Osteoblast (primary cell): Measurements from ENCODE around the gene HES2. TPM values are rescaled to one million over a fixed set of nuclear protein-coding genes. Genes with fewer than 3 reads are reported as not detected.
"Not testable (repeated sequence)": the region's sequence is repeated elsewhere in the genome, so short reads cannot be mapped to it uniquely, and the experiment has no call there.

ENCODE experiments used
- DNase-seq: peaks from one replicate; pipeline ENCODE4 v3.0.0; 2011; ENCODE audit warnings: low spot score, mixed read lengths; ENCODE audit not compliant: insufficient read length; ENCODE audit errors: missing footprints
- H2AFZ ChIP-seq: 2 replicates; pipeline ENCODE4 v1.6.0; 2011; ENCODE audit warnings: mild to moderate bottlenecking, low read length
- H3K27ac ChIP-seq: 2 replicates; pipeline ENCODE4 v1.5.1; 2011; ENCODE audit warnings: mild to moderate bottlenecking, low read depth, low read length, moderate library complexity
- H3K27me3 ChIP-seq: 2 replicates; pipeline ENCODE4 v1.6.0; 2012; ENCODE audit warnings: mild to moderate bottlenecking, control low read depth, inconsistent platforms, low read length, moderate library complexity; ENCODE audit not compliant: insufficient read depth
- H3K36me3 ChIP-seq: 2 replicates; pipeline ENCODE4 v1.5.1; 2011; ENCODE audit warnings: mild to moderate bottlenecking, low read length, control low read depth, moderate library complexity; ENCODE audit not compliant: insufficient read depth
- H3K4me1 ChIP-seq: 2 replicates; pipeline ENCODE4 v1.5.1; 2011; ENCODE audit warnings: mild to moderate bottlenecking, low read length, control low read depth, moderate library complexity; ENCODE audit not compliant: insufficient read depth
- H3K4me2 ChIP-seq: 2 replicates; pipeline ENCODE4 v1.6.0; 2011; ENCODE audit warnings: mild to moderate bottlenecking, low read length; ENCODE audit not compliant: insufficient read depth
- H3K4me3 ChIP-seq: fragments of 200-600 bp; sonication (generic); 3 replicates; pipeline ENCODE4 v1.5.1; 2012; ENCODE audit warnings: mild to moderate bottlenecking, low read length, inconsistent platforms; ENCODE audit not compliant: insufficient read depth
- H3K79me2 ChIP-seq: 2 replicates; pipeline ENCODE4 v1.6.0; 2012; ENCODE audit warnings: mild to moderate bottlenecking, low read length, control low read depth, inconsistent platforms; ENCODE audit not compliant: insufficient read depth
- H3K9me3 ChIP-seq: 2 replicates; pipeline ENCODE4 v1.5.1; 2011; ENCODE audit warnings: low read depth, low read length, control low read depth
- H4K20me1 ChIP-seq: 2 replicates; pipeline ENCODE4 v1.6.0; 2012; ENCODE audit warnings: mild to moderate bottlenecking, low read length, control low read depth; ENCODE audit not compliant: insufficient read depth
- total RNA-seq: library from RNA; depleted of rRNA; stranded (reverse); fragments of >200 nt; gene quantifications from 2 replicates; pipeline ENCODE4 v1.2.3, GENCODE V29; 2012
- TF ChIP-seq, protein P1 (sequence below): IDR thresholded peaks from 2 replicates; pipeline ENCODE4 v1.5.1; 2011; ENCODE audit warnings: mild to moderate bottlenecking, low read depth, low read length, moderate library complexity; ENCODE audit errors: extremely low read depth

The HES2 gene
- total RNA-seq, 1 donor = not detected

DNA sequence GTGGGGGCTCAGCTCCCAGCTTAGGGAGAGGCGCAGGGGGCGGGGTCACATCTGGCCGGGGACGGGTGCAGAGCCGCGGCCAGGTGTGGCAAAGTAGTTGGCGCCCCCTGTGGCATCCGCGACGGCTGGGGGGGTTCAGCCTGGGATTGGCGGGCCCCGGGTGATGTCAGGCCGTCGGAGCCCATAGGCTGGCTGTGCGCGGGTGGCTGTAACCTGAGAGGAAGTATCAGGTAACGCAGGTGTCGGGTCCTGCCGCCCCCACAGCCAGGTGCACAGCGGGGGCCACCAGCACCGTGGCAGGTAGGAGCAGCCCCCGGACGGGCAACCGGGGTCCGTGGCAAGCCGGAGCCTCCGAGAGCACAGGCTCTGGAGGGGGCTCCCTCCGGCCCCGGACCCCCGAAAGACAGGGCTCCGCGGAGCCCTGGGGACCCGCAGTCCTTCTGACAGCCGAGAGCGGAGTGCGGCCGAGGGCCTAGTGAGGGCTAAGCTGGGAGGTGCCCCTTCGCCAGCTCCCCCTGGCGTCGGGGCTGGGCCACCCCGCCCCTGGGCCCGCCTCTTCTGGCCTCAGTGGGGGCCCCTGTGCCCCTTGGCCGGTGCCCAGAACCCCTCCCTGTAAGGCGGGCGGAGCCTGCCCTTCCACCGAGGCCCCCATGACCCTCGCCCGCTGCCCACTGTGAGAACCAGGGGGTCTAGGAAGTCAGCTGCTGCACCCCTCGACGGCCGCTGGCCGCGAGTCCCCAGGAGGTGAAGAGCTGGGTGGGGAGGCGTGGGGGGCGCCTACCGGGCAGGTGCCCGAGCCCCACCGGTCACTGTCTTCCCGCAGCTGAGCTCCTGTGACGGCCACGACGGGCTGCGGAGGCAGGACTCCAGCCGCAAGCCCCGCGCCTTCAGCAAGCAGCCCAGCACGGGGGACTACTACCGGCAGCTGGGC is 28.4 kb upstream of the HES2 start:
- peaks cover 45% of the 10 kb centered on the region for H3K27me3 ChIP-seq
- TF ChIP-seq, protein P1, sequence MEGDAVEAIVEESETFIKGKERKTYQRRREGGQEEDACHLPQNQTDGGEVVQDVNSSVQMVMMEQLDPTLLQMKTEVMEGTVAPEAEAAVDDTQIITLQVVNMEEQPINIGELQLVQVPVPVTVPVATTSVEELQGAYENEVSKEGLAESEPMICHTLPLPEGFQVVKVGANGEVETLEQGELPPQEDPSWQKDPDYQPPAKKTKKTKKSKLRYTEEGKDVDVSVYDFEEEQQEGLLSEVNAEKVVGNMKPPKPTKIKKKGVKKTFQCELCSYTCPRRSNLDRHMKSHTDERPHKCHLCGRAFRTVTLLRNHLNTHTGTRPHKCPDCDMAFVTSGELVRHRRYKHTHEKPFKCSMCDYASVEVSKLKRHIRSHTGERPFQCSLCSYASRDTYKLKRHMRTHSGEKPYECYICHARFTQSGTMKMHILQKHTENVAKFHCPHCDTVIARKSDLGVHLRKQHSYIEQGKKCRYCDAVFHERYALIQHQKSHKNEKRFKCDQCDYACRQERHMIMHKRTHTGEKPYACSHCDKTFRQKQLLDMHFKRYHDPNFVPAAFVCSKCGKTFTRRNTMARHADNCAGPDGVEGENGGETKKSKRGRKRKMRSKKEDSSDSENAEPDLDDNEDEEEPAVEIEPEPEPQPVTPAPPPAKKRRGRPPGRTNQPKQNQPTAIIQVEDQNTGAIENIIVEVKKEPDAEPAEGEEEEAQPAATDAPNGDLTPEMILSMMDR = no peak
- no peak overlapping the region for H3K4me2 ChIP-seq

DNA sequence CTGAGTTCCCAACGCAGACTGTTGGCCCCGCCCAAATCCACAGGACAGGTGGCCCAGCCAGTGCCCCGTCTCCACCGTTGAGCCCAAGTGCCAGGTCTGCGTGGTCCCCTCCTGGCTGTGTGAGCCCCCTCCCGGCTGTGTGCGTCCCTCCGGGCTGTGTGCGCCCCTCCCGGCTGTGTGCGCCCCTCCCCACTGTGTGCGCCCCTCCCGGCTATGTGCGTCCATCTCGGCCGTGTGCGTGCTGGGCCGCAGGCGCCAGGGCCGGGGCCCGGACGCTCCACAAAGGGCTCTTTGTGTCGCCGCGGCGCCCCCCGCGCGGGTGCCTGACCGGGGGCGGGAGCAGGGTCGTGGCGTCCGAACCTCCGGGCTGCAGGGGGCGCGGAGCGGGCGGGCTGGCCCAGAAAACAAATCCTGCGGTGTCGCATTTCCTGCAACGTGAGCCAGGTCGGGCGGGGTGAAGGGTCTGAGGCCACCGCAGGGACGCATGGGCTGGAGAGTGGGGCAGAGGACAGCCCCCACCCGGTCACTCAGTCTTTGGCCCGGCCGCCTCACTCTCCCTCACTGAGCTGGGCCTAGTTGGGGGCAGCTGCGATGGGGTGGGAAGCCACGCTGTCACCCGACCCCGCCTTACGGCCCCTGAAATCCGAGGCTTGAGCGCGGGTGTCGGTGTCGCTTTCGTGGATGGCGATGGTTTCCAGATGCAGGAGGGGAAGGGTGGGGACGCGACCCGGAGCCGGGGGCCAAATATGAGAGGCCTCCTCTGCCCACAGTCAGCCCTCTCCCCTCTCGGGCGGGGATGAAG is 27.5 kb upstream of the HES2 start:
- Histone ChIP-seq H3K4me3 (no peak overlapping the region), H3K27me3 (peaks cover 45% of the 10 kb centered on the region), H3K9me3 (no peaks in the 10 kb centered on the region), H3K36me3 (no peaks in the 10 kb centered on the region), H3K79me2 (no peaks in the 10 kb centered on the region), H3K27ac (no peak overlapping the region), H2AFZ (no peak overlapping the region), H4K20me1 (no peaks in the 10 kb centered on the region), H3K4me1 (no peaks in the 10 kb centered on the region), H3K4me2 (no peak overlapping the region)
- no peak for DNase-seq
- TF ChIP-seq, protein P1 = no peak

More for the DNA sequence above, 28.4 kb upstream of the HES2 start:
- no peaks in the 10 kb centered on the region for H4K20me1 ChIP-seq
- H3K4me3 ChIP-seq = no peak overlapping the region
- no peak overlapping the region for H3K27ac ChIP-seq
- DNase-seq = no peak
- no peaks in the 10 kb centered on the region for H3K9me3 ChIP-seq
- H2AFZ ChIP-seq = no peak overlapping the region
- H3K36me3 ChIP-seq = no peaks in the 10 kb centered on the region
- no peaks in the 10 kb centered on the region for H3K79me2 ChIP-seq
- H3K4me1 ChIP-seq = no peaks in the 10 kb centered on the region

DNA sequence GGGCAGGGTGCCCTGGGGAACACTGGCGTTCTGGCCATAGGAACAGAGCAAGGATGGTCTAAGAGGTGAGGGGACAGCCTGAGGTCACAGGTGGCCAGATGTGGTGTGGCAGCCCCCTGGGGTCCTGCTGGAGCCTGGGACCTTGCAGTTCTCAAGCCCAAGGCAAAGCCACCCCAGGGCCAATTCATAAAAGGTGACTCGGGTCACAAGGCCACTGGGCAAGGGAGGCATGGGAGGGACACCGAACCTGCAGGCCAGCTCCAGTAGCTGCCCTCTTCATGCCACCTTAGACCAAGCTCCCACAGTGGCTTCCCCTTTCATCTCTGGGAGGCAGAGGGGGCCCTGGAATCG is 26.9 kb upstream of the HES2 start:
- Histone ChIP-seq H3K4me3 (no peak overlapping the region), H2AFZ (no peak overlapping the region), H3K27me3 (peaks cover 49% of the 10 kb centered on the region), H3K36me3 (no peaks in the 10 kb centered on the region), H3K4me2 (no peak overlapping the region), H3K9me3 (no peaks in the 10 kb centered on the region), H3K79me2 (no peaks in the 10 kb centered on the region), H4K20me1 (no peaks in the 10 kb centered on the region), H3K27ac (no peak overlapping the region), H3K4me1 (no peaks in the 10 kb centered on the region)
- TF ChIP-seq, protein P1 = no peak
- no peak for DNase-seq

DNA sequence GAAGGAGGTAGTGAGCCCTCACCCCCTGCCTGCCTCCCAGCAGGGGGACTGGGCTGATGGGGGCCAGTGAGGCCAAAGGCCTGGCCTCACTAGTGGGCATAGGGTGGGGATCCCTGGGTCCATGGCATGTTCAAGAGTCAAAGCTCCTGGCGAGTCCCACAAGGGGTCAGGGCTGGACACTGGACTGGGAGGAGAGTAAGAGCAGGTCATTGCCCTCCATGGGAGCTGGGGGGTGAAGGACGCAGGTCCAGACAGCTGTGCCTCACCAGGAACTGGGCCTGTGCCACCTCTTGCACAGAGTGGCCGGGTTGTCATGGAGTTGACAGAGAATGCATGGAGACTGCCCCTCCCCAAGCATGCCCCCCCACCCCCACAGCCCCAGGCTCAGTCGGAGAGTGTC is 26.2 kb upstream of the HES2 start:
- not testable (repeated sequence) for DNase-seq, H2AFZ ChIP-seq, H3K27ac ChIP-seq, H3K4me1 ChIP-seq, H3K4me3 ChIP-seq, H3K36me3 ChIP-seq, H4K20me1 ChIP-seq, H3K4me2 ChIP-seq, H3K79me2 ChIP-seq, H3K9me3 ChIP-seq
- H3K27me3 ChIP-seq = peaks cover 53% of the 10 kb centered on the region
